ENCODE data around the gene SCGB1C1.

Gene SCGB1C1

DNA sequence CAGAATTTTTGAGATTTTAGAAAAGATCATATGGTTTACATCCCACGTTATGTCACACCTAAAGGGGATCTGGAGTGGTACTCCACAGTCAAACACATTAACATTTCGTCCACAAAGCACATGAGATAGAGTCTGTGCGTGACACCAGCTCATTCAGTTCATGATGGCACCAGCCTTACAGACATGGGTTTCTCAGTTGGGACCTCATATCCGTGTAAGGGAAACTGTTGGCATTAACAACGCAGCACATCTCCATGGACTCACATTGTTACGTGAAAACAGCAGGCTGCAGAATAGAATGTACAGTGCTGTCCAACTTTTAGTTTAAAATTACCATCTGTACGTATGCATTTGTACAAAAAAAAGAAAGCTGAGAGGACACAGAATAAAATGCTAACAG lies 28.7 kb downstream of the SCGB1C1 start:
- H3K9me2 ChIP-seq (replicated peaks; ENCODE audit: low read depth, low read length): no peaks in the 10 kb centered on the region
- no peak overlapping the region for H3K4me3 ChIP-seq (ENCODE audit: low read length, poor library complexity, severe bottlenecking)
- H3K36me3 ChIP-seq (ENCODE audit: insufficient read depth, low read length): no peaks in the 10 kb centered on the region
- no peaks in the 10 kb centered on the region for H4K20me1 ChIP-seq (ENCODE audit: insufficient read depth, low read length, poor library complexity, severe bottlenecking)
- H3K4me2 ChIP-seq (ENCODE audit: low read depth, low read length, poor library complexity, severe bottlenecking): no peak overlapping the region
- H3K4me1 ChIP-seq (ENCODE audit: insufficient read depth, low read length, poor library complexity, severe bottlenecking): peaks cover 25% of the 10 kb centered on the region
- no peak for TF ChIP-seq EZH2phosphoT487 (IDR thresholded peaks at IDR 0.05; ENCODE audit: borderline replicate concordance)
- TF ChIP-seq, protein P1, sequence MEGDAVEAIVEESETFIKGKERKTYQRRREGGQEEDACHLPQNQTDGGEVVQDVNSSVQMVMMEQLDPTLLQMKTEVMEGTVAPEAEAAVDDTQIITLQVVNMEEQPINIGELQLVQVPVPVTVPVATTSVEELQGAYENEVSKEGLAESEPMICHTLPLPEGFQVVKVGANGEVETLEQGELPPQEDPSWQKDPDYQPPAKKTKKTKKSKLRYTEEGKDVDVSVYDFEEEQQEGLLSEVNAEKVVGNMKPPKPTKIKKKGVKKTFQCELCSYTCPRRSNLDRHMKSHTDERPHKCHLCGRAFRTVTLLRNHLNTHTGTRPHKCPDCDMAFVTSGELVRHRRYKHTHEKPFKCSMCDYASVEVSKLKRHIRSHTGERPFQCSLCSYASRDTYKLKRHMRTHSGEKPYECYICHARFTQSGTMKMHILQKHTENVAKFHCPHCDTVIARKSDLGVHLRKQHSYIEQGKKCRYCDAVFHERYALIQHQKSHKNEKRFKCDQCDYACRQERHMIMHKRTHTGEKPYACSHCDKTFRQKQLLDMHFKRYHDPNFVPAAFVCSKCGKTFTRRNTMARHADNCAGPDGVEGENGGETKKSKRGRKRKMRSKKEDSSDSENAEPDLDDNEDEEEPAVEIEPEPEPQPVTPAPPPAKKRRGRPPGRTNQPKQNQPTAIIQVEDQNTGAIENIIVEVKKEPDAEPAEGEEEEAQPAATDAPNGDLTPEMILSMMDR (conservative IDR thresholded peaks at IDR 0.05; ENCODE audit: low read length): no peak
- no peak overlapping the region for H3K9ac ChIP-seq (ENCODE audit: low read depth, low read length, poor library complexity, severe bottlenecking)
- H3K79me2 ChIP-seq (ENCODE audit: insufficient read depth, low read length): no peaks in the 10 kb centered on the region
- H3K27me3 ChIP-seq (ENCODE audit: insufficient read depth, low read length, poor library complexity, severe bottlenecking): no peaks in the 10 kb centered on the region
- no peaks in the 10 kb centered on the region for H3K9me3 ChIP-seq (ENCODE audit: insufficient read depth, low read depth, low read length)
- H2AFZ ChIP-seq (ENCODE audit: low read length): no peak overlapping the region
- no peaks in the 10 kb centered on the region; the same call in 1 of the 2 replicates for H3F3A ChIP-seq (ENCODE audit: low read depth)

DNA sequence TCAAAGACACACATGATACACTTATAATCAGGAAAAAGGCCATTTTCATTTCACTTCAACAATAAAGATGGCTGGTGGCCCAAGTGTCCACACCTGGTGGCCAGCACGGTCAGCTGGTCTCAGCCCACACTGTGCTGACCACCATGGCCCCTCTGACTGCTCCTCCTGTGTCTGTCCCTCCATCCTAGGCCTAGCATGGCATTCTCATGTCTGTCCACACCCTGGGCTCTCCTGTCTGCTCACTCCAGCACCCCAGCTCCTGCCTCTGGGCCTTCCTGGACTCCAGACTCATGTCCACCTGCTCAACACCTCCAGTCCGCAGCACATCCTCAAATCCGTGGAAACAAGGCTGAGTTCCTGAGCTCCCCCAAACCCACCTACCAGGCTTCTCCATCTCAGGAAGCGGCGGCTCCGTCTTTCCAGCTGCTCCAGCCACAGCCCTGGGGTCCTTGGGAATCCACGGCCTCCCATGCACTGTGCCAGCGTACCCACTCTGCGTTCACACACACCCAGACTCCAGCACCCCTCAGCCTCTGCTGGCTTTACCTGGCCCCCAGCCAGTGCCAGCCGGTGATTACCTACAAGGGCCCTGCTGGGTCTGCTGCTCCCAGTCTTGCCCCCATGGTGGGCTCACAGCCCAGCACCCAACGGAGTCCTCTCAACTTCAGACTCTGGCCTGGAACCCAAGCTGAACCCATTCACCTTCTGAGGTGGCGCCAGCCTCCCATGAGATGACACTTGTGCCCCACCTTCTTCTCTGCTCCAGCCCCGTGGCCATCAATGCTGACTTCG lies 29.3 kb downstream of the SCGB1C1 start:
- no peaks in the 10 kb centered on the region for H3K27me3 ChIP-seq (ENCODE audit: insufficient read depth, low read length, poor library complexity, severe bottlenecking)
- TF ChIP-seq, protein P1 (conservative IDR thresholded peaks at IDR 0.05; ENCODE audit: low read length): no peak
- TF ChIP-seq EZH2phosphoT487 (IDR thresholded peaks at IDR 0.05; ENCODE audit: borderline replicate concordance): no peak
- H3K36me3 ChIP-seq (ENCODE audit: insufficient read depth, low read length): no peaks in the 10 kb centered on the region
- no peaks in the 10 kb centered on the region for H3K9me2 ChIP-seq (replicated peaks; ENCODE audit: low read depth, low read length)
- H2AFZ ChIP-seq (ENCODE audit: low read length): no peak overlapping the region
- no peaks in the 10 kb centered on the region for H3K79me2 ChIP-seq (ENCODE audit: insufficient read depth, low read length)
- H3K4me1 ChIP-seq (ENCODE audit: insufficient read depth, low read length, poor library complexity, severe bottlenecking): peaks cover 25% of the 10 kb centered on the region
- no peaks in the 10 kb centered on the region; the same call in 1 of the 2 replicates for H3F3A ChIP-seq (ENCODE audit: low read depth)
- no peak overlapping the region for H3K4me3 ChIP-seq (ENCODE audit: low read length, poor library complexity, severe bottlenecking)
- H3K9me3 ChIP-seq (ENCODE audit: insufficient read depth, low read depth, low read length): no peaks in the 10 kb centered on the region
- no peak overlapping the region for H3K4me2 ChIP-seq (ENCODE audit: low read depth, low read length, poor library complexity, severe bottlenecking)
- H4K20me1 ChIP-seq (ENCODE audit: insufficient read depth, low read length, poor library complexity, severe bottlenecking): no peaks in the 10 kb centered on the region
- H3K9ac ChIP-seq (ENCODE audit: low read depth, low read length, poor library complexity, severe bottlenecking): no peak overlapping the region

DNA sequence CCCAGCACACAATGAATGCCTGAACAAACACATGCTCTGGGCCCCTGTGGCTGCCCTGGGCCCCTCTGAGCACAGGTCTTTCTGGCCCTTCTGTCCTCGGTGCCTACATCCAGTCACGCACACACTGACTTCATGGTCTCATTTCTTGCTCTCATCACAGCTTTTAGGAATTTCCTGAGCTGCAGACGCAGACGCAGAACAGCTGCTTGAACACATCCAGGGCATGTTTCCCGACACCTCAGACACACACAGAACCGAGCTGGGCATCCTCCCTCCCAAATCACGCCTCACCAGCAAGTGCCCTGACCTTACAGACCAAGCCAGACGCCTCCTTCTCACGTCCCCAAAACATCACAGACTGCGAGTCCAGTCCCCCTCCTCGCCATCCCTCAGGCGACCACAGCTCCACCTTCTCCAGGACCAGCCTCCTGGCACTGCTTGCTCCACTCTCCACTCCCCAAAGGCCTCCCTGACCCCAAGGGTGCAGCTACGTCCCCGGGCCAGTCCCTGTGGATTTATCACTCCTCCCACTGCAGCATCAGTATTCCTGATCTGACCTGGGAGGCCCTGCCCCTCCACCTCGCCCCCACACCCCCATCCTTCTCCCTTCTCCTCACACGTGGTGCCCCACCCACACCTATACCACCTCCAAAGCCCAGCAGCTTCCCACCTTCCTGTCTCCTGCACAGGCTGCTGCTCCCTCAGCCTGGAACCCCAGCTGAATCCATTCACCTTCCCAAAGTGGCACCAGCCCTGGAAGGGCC lies 30.3 kb downstream of the SCGB1C1 start:
- H3K79me2 ChIP-seq (ENCODE audit: insufficient read depth, low read length): no peaks in the 10 kb centered on the region; the same call in 1 of the 2 replicates
- TF ChIP-seq EZH2phosphoT487 (IDR thresholded peaks at IDR 0.05; ENCODE audit: borderline replicate concordance): no peak
- TF ChIP-seq, protein P1 (conservative IDR thresholded peaks at IDR 0.05; ENCODE audit: low read length): no peak
- H3K9me3 ChIP-seq (ENCODE audit: insufficient read depth, low read depth, low read length): no peaks in the 10 kb centered on the region
- H3K9me2 ChIP-seq (replicated peaks; ENCODE audit: low read depth, low read length): no peaks in the 10 kb centered on the region
- H3K4me2 ChIP-seq (ENCODE audit: low read depth, low read length, poor library complexity, severe bottlenecking): no peak overlapping the region
- no peaks in the 10 kb centered on the region for H3K36me3 ChIP-seq (ENCODE audit: insufficient read depth, low read length)
- no peak overlapping the region for H2AFZ ChIP-seq (ENCODE audit: low read length)
- no peak overlapping the region for H3K9ac ChIP-seq (ENCODE audit: low read depth, low read length, poor library complexity, severe bottlenecking)
- peaks cover 25% of the 10 kb centered on the region for H3K4me1 ChIP-seq (ENCODE audit: insufficient read depth, low read length, poor library complexity, severe bottlenecking)
- no peaks in the 10 kb centered on the region for H4K20me1 ChIP-seq (ENCODE audit: insufficient read depth, low read length, poor library complexity, severe bottlenecking)
- no peaks in the 10 kb centered on the region; the same call in 1 of the 2 replicates for H3F3A ChIP-seq (ENCODE audit: low read depth)
- no peak overlapping the region for H3K4me3 ChIP-seq (ENCODE audit: low read length, poor library complexity, severe bottlenecking)
- no peaks in the 10 kb centered on the region for H3K27me3 ChIP-seq (ENCODE audit: insufficient read depth, low read length, poor library complexity, severe bottlenecking)

Data from Loucy (cell line).